A549 treated with Hydrocortisone at 1 μM for 4 hours (cell line): ENCODE results near the gene PTPN14. TPM values are rescaled to one million over a fixed set of nuclear protein-coding genes. Genes with fewer than 3 reads are reported as not detected.

Source experiments
- total RNA-seq: library from RNA; stranded (reverse); fragments of 200-300 nt; extraction: Qiagen RNA extraction; gene quantifications from 5 replicates; pipeline ENCODE4 v1.2.3, GENCODE V29; 2022

The PTPN14 gene
- total RNA-seq: 7.6 to 14.4 TPM (median 10.7 TPM) in 5 replicates

DNA sequence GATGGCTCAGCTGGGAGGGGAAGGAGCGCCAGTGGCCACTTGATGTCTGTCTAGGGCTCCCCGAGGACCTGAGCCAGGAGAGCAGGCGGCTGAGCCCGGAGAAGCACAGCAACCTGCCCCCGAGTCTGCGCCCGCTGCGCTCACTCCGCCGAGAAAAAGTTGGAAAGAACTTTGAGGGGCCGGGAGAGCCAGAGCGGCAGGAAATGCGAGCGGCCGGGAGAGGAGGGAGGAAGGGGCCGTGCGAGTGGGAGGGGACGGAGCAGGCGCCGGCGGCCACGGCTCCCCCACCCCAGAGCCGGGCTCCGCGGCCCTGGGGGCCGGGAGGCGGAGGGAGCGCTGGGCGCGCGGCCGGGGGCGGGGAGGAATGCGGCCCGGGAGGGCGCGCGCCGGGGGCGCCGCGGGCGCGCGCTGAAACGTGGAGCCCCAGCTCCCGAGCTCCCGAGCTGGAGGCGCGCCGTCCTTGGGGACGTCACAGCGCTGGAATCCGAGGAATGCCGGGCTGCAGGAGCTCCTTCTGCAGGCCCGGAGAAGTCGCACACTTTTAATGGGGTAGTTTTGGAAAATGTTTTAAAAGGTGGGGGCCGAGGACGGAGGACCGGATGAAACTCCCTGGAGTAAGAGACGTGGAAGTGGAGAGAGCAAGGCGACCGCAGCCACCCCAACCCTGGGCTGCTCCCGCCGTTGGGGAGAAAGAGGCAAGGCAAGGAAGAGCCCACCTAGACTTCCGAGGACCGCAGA is at the start of gene PTPN14:
Gene PTPN14, minus strand, starts transcription at position 167 of the 738 bp plus-strand sequence. CDS start 86,799 bp downstream, outside the sequence.

Other genes with a start within 250 kb of the PTPN14 start
- gene CENPF, start 51.6 kb upstream of the PTPN14 start, total RNA-seq: 62.5 to 96.9 TPM (median 68.0 TPM) in 5 replicates